Measurements from ENCODE around the gene PHLPP1. TPM values are rescaled to one million over a fixed set of nuclear protein-coding genes. Genes with fewer than 3 reads are reported as not detected.

Gene PHLPP1
- total and polyA plus RNA-seq, 4 experiments from 2014 or later = 0.36 to 7.8 (median 6.3) TPM; not detected in 1

DNA sequence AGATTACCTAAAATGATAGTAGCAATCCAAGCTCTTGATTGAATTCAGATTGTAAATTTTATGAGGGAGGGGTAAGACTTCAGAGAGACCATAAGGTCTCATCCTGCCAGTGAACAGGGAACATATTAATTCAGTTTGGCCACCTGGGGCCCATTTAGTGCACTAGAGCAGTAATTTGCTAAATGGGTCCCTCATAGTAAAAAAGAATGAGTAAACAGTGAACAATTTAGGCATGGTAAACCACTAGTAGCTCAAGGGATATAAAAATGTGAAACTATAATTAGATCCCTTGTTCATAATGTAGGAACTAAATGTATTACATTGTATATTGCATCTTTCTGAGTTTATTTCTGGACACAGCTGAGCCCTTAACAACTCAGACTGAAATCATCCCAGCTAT lies 4.9 kb upstream of the PHLPP1 start:
- POLR2A ChIA-PET (ENCODE audit: partially characterized antibody) = no interaction called here
- Mint-ChIP-seq H3K4me1 (peaks cover 2 to 10% (median 6%) of the 10 kb centered on the region in 4 donors), H3K36me3 (peaks cover 0 to 4% of the 10 kb centered on the region in 2 donors), H3K27me3 (peaks cover 3% of the 10 kb centered on the region in 2 donors), H3K4me3 (no peak overlapping the region), H3K9me3 (no peaks in the 10 kb centered on the region), H3K27ac (no peak overlapping the region)
- intact Hi-C loops (cut with micrococcal nuclease) = no loop called here
- H3K9me3 ChIP-seq (ENCODE audit: control insufficient read depth in 1 of 2, low read length in 2 of 2) = no peaks in the 10 kb centered on the region
- CTCF ChIA-PET (ENCODE audit: partially characterized antibody) = interaction anchor here (0.6 to 2.2 kb wide), 4 partner anchors 11 to 272 kb away, joined by 3 to 7 read pairs (median 5); no protein-coding TSS in a partner anchor
- H3K36me3 ChIP-seq (ENCODE audit: insufficient read depth, low read length) = no peaks in the 10 kb centered on the region
- peaks cover 4% of the 10 kb centered on the region for H3K4me1 ChIP-seq (ENCODE audit: insufficient read depth, low read length)
- DNase-seq = no peak
- H3K4me3 ChIP-seq (ENCODE audit: low read length in 2 of 2) = no peak overlapping the region
- H3K27me3 ChIP-seq (ENCODE audit: insufficient read depth, low read length) = no peaks in the 10 kb centered on the region
- no peak overlapping the region for H3K27ac ChIP-seq (ENCODE audit: low read depth, low read length)

DNA sequence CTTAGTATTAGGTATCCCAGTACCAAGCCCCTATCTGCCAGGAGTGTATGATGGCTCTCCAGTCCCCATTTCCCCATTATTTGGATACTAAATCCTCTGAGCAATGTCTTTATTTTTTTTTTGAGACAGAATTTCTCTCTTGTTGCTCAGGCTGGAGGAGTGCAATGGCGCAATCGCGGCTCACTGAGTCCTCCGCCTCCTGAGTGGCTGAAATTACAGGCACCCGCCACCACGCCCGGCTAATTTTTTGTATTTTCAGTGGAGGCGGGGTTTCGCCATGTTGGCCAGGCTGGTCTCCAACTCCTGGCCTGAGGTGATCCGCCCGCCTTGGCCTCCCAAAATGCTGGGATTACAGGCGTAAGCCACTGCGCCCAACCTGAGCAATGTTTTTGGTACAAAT lies 3.6 kb upstream of the PHLPP1 start:
- ChIA-PET POLR2A (ENCODE audit: partially characterized antibody) (no interaction called here), CTCF (ENCODE audit: partially characterized antibody) (interaction anchor here (1.2 kb wide), 1 partner anchor 268 kb away, joined by 3 read pairs; no protein-coding TSS in a partner anchor)
- Histone ChIP-seq H3K27ac (ENCODE audit: low read depth, low read length) (no peak overlapping the region), H3K9me3 (ENCODE audit: control insufficient read depth in 1 of 2, low read length in 2 of 2) (no peaks in the 10 kb centered on the region), H3K4me3 (ENCODE audit: low read length in 2 of 2) (no peak overlapping the region), H3K36me3 (ENCODE audit: insufficient read depth, low read length) (no peaks in the 10 kb centered on the region), H3K27me3 (ENCODE audit: insufficient read depth, low read length) (no peaks in the 10 kb centered on the region), H3K4me1 (ENCODE audit: insufficient read depth, low read length) (peaks cover 4% of the 10 kb centered on the region)
- Mint-ChIP-seq H3K36me3 (peaks cover 0 to 4% of the 10 kb centered on the region in 2 donors), H3K9me3 (no peaks in the 10 kb centered on the region), H3K4me3 (no peak overlapping the region), H3K27me3 (no peaks in the 10 kb centered on the region), H3K4me1 (peaks cover 2 to 10% (median 6%) of the 10 kb centered on the region in 4 donors), H3K27ac (peak overlapping the region in 1 of 7 donors; percentile 24)
- intact Hi-C loops (cut with micrococcal nuclease) = no loop called here
- no peak for DNase-seq

GRCh38 chr18:62713651-62714247 lies 1.6 kb upstream of the PHLPP1 start:
- Mint-ChIP-seq H3K9me3 (no peaks in the 10 kb centered on the region), H3K27me3 (no peaks in the 10 kb centered on the region), H3K4me1 (peaks cover 11 to 29% (median 16%) of the 10 kb centered on the region in 4 donors), H3K4me3 (peak overlapping the region in 4 of 8 donors; percentile 21 to 93 (median 43)), H3K36me3 (peaks cover 0 to 8% of the 10 kb centered on the region in 2 donors), H3K27ac (peak overlapping the region in 4 of 7 donors; percentile 47 to 98 (median 80))
- peaks cover 22% of the 10 kb centered on the region for H3K4me1 ChIP-seq (ENCODE audit: insufficient read depth, low read length)
- CTCF ChIA-PET (ENCODE audit: partially characterized antibody) = interaction anchor here (1.1 to 2.2 kb wide), 2 partner anchors 262 to 268 kb away, joined by 3 to 6 read pairs; no protein-coding TSS in a partner anchor
- H3K27ac ChIP-seq (ENCODE audit: low read depth, low read length) = no peak overlapping the region
- no peaks in the 10 kb centered on the region for H3K9me3 ChIP-seq (ENCODE audit: control insufficient read depth in 1 of 2, low read length in 2 of 2)
- peak in 1 of 5 donors; percentile 41 for DNase-seq
- H3K27me3 ChIP-seq (ENCODE audit: insufficient read depth, low read length) = no peaks in the 10 kb centered on the region
- intact Hi-C loops (cut with micrococcal nuclease) = loop anchor here (1.0 to 2.0 kb wide), 6 partner anchors 89 to 726 kb away; partner anchors contain the start of gene TNFRSF11A
- no peaks in the 10 kb centered on the region for H3K36me3 ChIP-seq (ENCODE audit: insufficient read depth, low read length)
- POLR2A ChIA-PET (ENCODE audit: partially characterized antibody) = no interaction called here
- H3K4me3 ChIP-seq (ENCODE audit: low read length in 2 of 2) = no peak overlapping the region

DNA sequence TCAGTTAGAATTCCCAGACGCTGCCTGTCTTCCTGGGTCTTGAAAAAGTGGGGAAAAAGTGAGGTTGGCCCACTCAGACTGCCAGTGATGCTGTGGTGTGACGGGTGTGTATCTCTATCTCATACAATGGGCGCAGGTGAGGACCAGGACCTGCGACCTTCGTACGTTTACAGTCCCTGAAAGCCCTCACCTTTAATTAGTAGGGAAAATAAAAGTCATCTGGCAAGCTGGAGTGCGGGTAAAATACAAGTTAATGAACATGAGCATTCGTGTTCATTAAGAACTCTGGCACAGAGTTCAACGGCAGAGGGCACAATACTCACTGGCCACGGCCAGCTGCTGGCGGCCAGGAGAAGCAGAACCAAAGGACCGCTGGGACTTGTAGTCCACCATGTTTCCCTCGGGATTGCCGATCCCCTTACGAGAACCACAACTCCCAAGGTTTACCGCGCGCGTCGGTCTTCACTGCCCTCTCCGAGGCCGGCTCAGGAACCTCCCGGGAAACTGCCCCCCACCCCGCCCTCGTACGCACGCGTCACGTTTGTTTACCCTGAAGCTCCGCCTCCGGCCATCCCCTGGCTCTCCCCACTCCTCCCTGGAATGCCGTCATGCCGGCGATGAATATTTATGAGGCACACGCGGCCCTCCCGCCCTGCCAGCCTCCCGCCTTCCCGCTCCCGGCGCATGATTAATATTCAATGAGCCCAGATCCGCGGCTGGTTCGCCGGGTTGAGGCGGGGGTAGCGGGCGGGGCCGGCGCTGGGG lies 488 bp upstream of the PHLPP1 start:
- H3K27ac ChIP-seq (ENCODE audit: low read depth, low read length) = peak overlapping the region; percentile 76
- POLR2A ChIA-PET (ENCODE audit: partially characterized antibody) = interaction anchor here (0.6 to 3.1 kb wide), 16 partner anchors 88 to 1256 kb away, joined by 3 to 23 read pairs (median 4); partner anchors contain the start of genes PIGN, RELCH, VPS4B and ZCCHC2
- DNase-seq = peak; percentile 89 to 93 (median 92)
- Mint-ChIP-seq H3K27me3 (no peaks in the 10 kb centered on the region), H3K9me3 (no peaks in the 10 kb centered on the region), H3K4me1 (peaks cover 19 to 39% (median 24%) of the 10 kb centered on the region in 4 donors), H3K4me3 (peak overlapping the region; percentile 87 to 97 (median 92)), H3K27ac (peak overlapping the region; percentile 93 to 99 (median 98)), H3K36me3 (peaks cover 0 to 8% of the 10 kb centered on the region in 2 donors)
- intact Hi-C loops (cut with micrococcal nuclease) = loop anchor here (1.0 to 2.0 kb wide), 12 partner anchors 88 to 1255 kb away; partner anchors contain the start of genes PIGN, RELCH, SERPINB8 and TNFRSF11A
- CTCF ChIA-PET (ENCODE audit: partially characterized antibody) = interaction anchor here (0.6 to 3.9 kb wide), 18 partner anchors 8 to 724 kb away, joined by 3 to 39 read pairs (median 4); no protein-coding TSS in a partner anchor
- no peaks in the 10 kb centered on the region for H3K9me3 ChIP-seq (ENCODE audit: control insufficient read depth in 1 of 2, low read length in 2 of 2)
- H3K4me3 ChIP-seq (ENCODE audit: low read length in 2 of 2) = peak overlapping the region; percentile 8 to 71
- H3K27me3 ChIP-seq (ENCODE audit: insufficient read depth, low read length) = no peaks in the 10 kb centered on the region
- H3K36me3 ChIP-seq (ENCODE audit: insufficient read depth, low read length) = no peaks in the 10 kb centered on the region
- peaks cover 25% of the 10 kb centered on the region for H3K4me1 ChIP-seq (ENCODE audit: insufficient read depth, low read length)

GRCh38 chr18:62715759-62716615 lies 646 bp downstream of the PHLPP1 start:
- peak; percentile 63 to 71 (median 68) for DNase-seq

DNA sequence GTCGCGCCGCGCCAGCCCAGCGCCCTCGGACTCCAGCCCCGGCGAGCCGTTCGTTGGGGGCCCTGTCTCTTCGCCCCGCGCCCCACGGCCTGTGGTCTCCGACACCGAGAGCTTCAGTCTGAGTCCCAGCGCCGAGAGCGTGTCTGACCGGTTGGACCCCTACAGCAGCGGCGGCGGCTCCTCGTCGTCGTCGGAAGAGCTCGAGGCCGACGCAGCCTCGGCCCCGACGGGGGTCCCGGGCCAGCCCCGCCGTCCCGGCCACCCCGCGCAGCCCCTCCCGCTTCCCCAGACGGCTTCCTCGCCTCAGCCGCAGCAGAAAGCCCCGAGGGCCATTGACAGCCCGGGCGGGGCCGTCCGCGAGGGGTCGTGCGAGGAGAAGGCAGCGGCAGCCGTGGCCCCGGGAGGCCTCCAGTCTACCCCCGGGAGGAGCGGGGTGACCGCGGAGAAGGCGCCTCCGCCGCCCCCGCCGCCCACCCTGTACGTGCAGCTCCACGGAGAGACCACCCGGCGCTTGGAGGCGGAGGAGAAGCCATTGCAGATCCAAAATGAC lies 1.4 kb downstream of the PHLPP1 start:
- Histone ChIP-seq H3K27me3 (ENCODE audit: insufficient read depth, low read length) (no peaks in the 10 kb centered on the region), H3K4me1 (ENCODE audit: insufficient read depth, low read length) (peaks cover 25% of the 10 kb centered on the region), H3K36me3 (ENCODE audit: insufficient read depth, low read length) (no peaks in the 10 kb centered on the region), H3K27ac (ENCODE audit: low read depth, low read length) (no peak overlapping the region), H3K4me3 (ENCODE audit: low read length in 2 of 2) (peak overlapping the region in 1 of 2 donors; percentile 59), H3K9me3 (ENCODE audit: control insufficient read depth in 1 of 2, low read length in 2 of 2) (no peaks in the 10 kb centered on the region)
- DNase-seq = peak; percentile 38 to 69 (median 45)
- Mint-ChIP-seq H3K27ac (peak overlapping the region in 6 of 7 donors; percentile 65 to 95 (median 82)), H3K4me3 (peak overlapping the region; percentile 81 to 94 (median 86)), H3K9me3 (no peaks in the 10 kb centered on the region), H3K27me3 (no peaks in the 10 kb centered on the region), H3K36me3 (peaks cover 0 to 8% of the 10 kb centered on the region in 2 donors), H3K4me1 (peaks cover 19 to 39% (median 28%) of the 10 kb centered on the region in 4 donors)
- ChIA-PET POLR2A (ENCODE audit: partially characterized antibody) (interaction anchor here (0.7 to 3.1 kb wide), 8 partner anchors 11 to 706 kb away, joined by 3 to 22 read pairs (median 5); partner anchors contain the start of genes PIGN, RELCH, VPS4B and ZCCHC2), CTCF (ENCODE audit: partially characterized antibody) (interaction anchor here (1.2 to 3.9 kb wide), 4 partner anchors 244 to 722 kb away, joined by 3 to 39 read pairs (median 8); no protein-coding TSS in a partner anchor)
- intact Hi-C loops (cut with micrococcal nuclease) = loop anchor here (2.0 kb wide), 1 partner anchor 650 kb away; the partner anchor contains the start of gene KDSR

More at GRCh38 chr18:62715759-62716615, 646 bp downstream of the PHLPP1 start:
- Mint-ChIP-seq H3K36me3 (peaks cover 0 to 8% of the 10 kb centered on the region in 2 donors), H3K4me3 (peak overlapping the region; percentile 59 to 92 (median 74)), H3K9me3 (no peaks in the 10 kb centered on the region), H3K27ac (peak overlapping the region in 5 of 7 donors; percentile 22 to 98 (median 57)), H3K4me1 (peaks cover 19 to 39% (median 26%) of the 10 kb centered on the region in 4 donors), H3K27me3 (no peaks in the 10 kb centered on the region)
- H3K4me3 ChIP-seq (ENCODE audit: low read length in 2 of 2) = peak overlapping the region; percentile 32 to 36
- ChIA-PET POLR2A (ENCODE audit: partially characterized antibody) (interaction anchor here (0.9 to 3.1 kb wide), 11 partner anchors 12 to 706 kb away, joined by 3 to 23 read pairs (median 7); partner anchors contain the start of genes PIGN, RELCH, VPS4B and ZCCHC2), CTCF (ENCODE audit: partially characterized antibody) (interaction anchor here (1.4 to 3.9 kb wide), 7 partner anchors 13 to 723 kb away, joined by 3 to 39 read pairs (median 6); no protein-coding TSS in a partner anchor)
- H3K27me3 ChIP-seq (ENCODE audit: insufficient read depth, low read length) = no peaks in the 10 kb centered on the region
- intact Hi-C loops (cut with micrococcal nuclease) = loop anchor here (1.0 to 2.0 kb wide), 11 partner anchors 87 to 1254 kb away; partner anchors contain the start of genes KDSR, PIGN, RELCH and SERPINB8
- H3K27ac ChIP-seq (ENCODE audit: low read depth, low read length) = peak overlapping the region; percentile 76
- no peaks in the 10 kb centered on the region for H3K9me3 ChIP-seq (ENCODE audit: control insufficient read depth in 1 of 2, low read length in 2 of 2)
- peaks cover 25% of the 10 kb centered on the region for H3K4me1 ChIP-seq (ENCODE audit: insufficient read depth, low read length)
- no peaks in the 10 kb centered on the region for H3K36me3 ChIP-seq (ENCODE audit: insufficient read depth, low read length)
